K562 (cell line): ENCODE data around the gene CTSD. TPM values are rescaled to one million over a fixed set of nuclear protein-coding genes. Genes with fewer than 3 reads are reported as not detected.

ENCODE experiments used
- ATAC-seq: fragments of 200-7000 bp; cut with Tn5 transposase; 3 replicates; pipeline ENCODE4 v1.9.1; 2020; ENCODE audit warnings: moderate library complexity
- BruUV-seq: library from RNA; stranded (reverse); fragments of 400-500 nt; replicated peaks from 2 replicates; lab custom pipeline; 2021; lab: Mats Ljungman, UMichigan
- CTCF ChIA-PET: fragments of 300-600 bp; formaldehyde crosslinking; extraction: SDS; loops from one replicate; lab custom pipeline; 2021; ENCODE audit warnings: low intra/inter-chr PET ratio; lab: Yijun Ruan, JAX
- POLR2A ChIA-PET: fragments of 300-600, 350-650 bp; sonication (Branson Sonifier 250); formaldehyde crosslinking; extraction: SDS; loops from one replicate; lab custom pipeline; 2021; ENCODE audit warnings: antibody characterized with exemption, inconsistent platforms; lab: Yijun Ruan, JAX
- DNase-seq, 4 experiments: peaks; one replicate each; pipeline versions ENCODE4 v3.0.0 to v3.0.0-alpha.2; 2011 to 2018; ENCODE audit warnings: low spot score in 3 of 4, mixed read lengths in 3 of 4; ENCODE audit errors: extremely low read depth in 1 of 4
- FAIRE-seq: peaks from 2 replicates; lab custom pipeline; 2011; peaks lifted over from hg19 to GRCh38; lab: Jason Lieb, UNC
- H2AFZ ChIP-seq: 2 replicates; pipeline ENCODE4 v1.6.0; 2011; ENCODE audit warnings: low read depth, low read length, control low read depth, inconsistent platforms
- H3K27ac ChIP-seq: fragments of 200-600 bp; 3 replicates; pipeline ENCODE4 v1.8.0; 2011; ENCODE audit warnings: low read depth, mild to moderate bottlenecking, control low read depth, inconsistent platforms, low read length, moderate library complexity, mixed read lengths; ENCODE audit errors: extremely low read depth
- H3K27me3 ChIP-seq, 2 experiments: fragments of 300-600 bp in 1 of 2; 2 replicates in 1 of 2; 3 replicates in 1 of 2; pipeline versions ENCODE4 v1.6.0 to v1.8.0; 2011; ENCODE audit warnings: inconsistent platforms in 2 of 2, low read length in 2 of 2, mild to moderate bottlenecking in 1 of 2, mixed read lengths in 1 of 2, moderate library complexity in 1 of 2; ENCODE audit not compliant: control insufficient read depth in 2 of 2, insufficient read depth in 2 of 2
- H3K36me3 ChIP-seq: fragments of 300-600 bp; 3 replicates; pipeline ENCODE4 v1.8.0; 2011; ENCODE audit warnings: mild to moderate bottlenecking, low read length, inconsistent platforms; ENCODE audit not compliant: control insufficient read depth, insufficient read depth
- H3K4me1 ChIP-seq, 2 experiments: fragments of 200-600 bp in 1 of 2; replicated peaks in 1 of 2; 2 replicates in 1 of 2; 3 replicates in 1 of 2; pipeline versions ENCODE4 v1.5.1 to v1.8.0; 2011; ENCODE audit warnings: inconsistent platforms in 2 of 2, low read length in 2 of 2, mild to moderate bottlenecking in 1 of 2, mixed read lengths in 1 of 2, moderate library complexity in 1 of 2; ENCODE audit not compliant: control insufficient read depth in 2 of 2, insufficient read depth in 2 of 2
- H3K4me2 ChIP-seq: 2 replicates; pipeline ENCODE4 v1.6.1; 2011; ENCODE audit warnings: low read length, control low read depth, inconsistent platforms, mixed read lengths; ENCODE audit not compliant: insufficient read depth
- H3K4me3 ChIP-seq: fragments of 200-600 bp; sonication (generic), shearing (Covaris generic); 2 replicates; pipeline ENCODE4 v1.5.1; 2016; ENCODE audit warnings: control low read depth, inconsistent platforms
- H3K79me2 ChIP-seq: fragments of 200-600 bp; 3 replicates; pipeline ENCODE4 v1.8.0; 2011; ENCODE audit warnings: low read length, inconsistent platforms; ENCODE audit not compliant: control insufficient read depth, insufficient read depth
- H3K9ac ChIP-seq, 2 experiments: 2 replicates each; pipeline versions ENCODE4 v1.6.0 to v1.6.1; 2011; ENCODE audit warnings: low read depth in 2 of 2, low read length in 2 of 2, control low read depth in 1 of 2, inconsistent platforms in 1 of 2, mild to moderate bottlenecking in 1 of 2, mixed read lengths in 1 of 2; ENCODE audit not compliant: insufficient read depth in 1 of 2
- H3K9me1 ChIP-seq: one replicate; pipeline ENCODE4 v1.6.0; 2011; ENCODE audit warnings: inconsistent platforms, mild to moderate bottlenecking, low read length, moderate library complexity; ENCODE audit not compliant: control insufficient read depth, insufficient read depth
- H3K9me3 ChIP-seq: replicated peaks from 2 replicates; pipeline ENCODE4 v1.5.1; 2011; ENCODE audit warnings: low read depth, low read length, inconsistent platforms; ENCODE audit not compliant: control insufficient read depth, insufficient read depth
- H4K20me1 ChIP-seq: replicated peaks from 2 replicates; pipeline ENCODE4 v1.6.1; 2011; ENCODE audit warnings: low read length, inconsistent platforms, mixed read lengths; ENCODE audit not compliant: control insufficient read depth, insufficient read depth
- ADNP ChIP-seq: fragments of 200-800 bp; sonication (Bioruptor generic); IDR thresholded peaks from 2 replicates; pipeline ENCODE4 v1.6.1; 2016; ENCODE audit warnings: missing genetic modification characterization, missing compliant biosample characterization
- BCLAF1 ChIP-seq, 2 experiments: fragments of 450-650 bp in 1 of 2; IDR thresholded peaks; 2 replicates each; pipeline ENCODE4 v1.6.1; 2011 to 2017; ENCODE audit warnings: low read depth in 2 of 2, antibody characterized with exemption in 1 of 2, borderline replicate concordance in 1 of 2, low read length in 1 of 2, mild to moderate bottlenecking in 1 of 2, mixed read lengths in 1 of 2; ENCODE audit not compliant: control insufficient read depth in 1 of 2
- CBFA2T3 ChIP-seq: fragments of 450-650 bp; IDR thresholded peaks from 2 replicates; pipeline ENCODE4 v1.6.1; 2017
- CEBPG ChIP-seq, 3 experiments: fragments of 200-800 bp in 1 of 3; sonication (Bioruptor generic) in 1 of 3; sonication (generic) in 1 of 3; formaldehyde crosslinking in 1 of 3; IDR thresholded peaks in 2 of 3; conservative IDR thresholded peaks in 1 of 3; 2 replicates each; pipeline versions ENCODE4 v1.6.1 to v1.8.0; 2016 to 2022; ENCODE audit warnings: missing compliant biosample characterization in 2 of 3, missing genetic modification characterization in 2 of 3, mild to moderate bottlenecking in 1 of 3, missing genetic modification reagents in 1 of 3
- KDM1A ChIP-seq, 2 experiments: fragments of 450-650 bp; IDR thresholded peaks; 2 replicates each; pipeline ENCODE4 v1.6.1; 2016; ENCODE audit warnings: mild to moderate bottlenecking in 2 of 2
- MAX ChIP-seq: sonication (generic); formaldehyde crosslinking; IDR thresholded peaks from 2 replicates; pipeline ENCODE4 v1.9.0; 2022; ENCODE audit warnings: mild to moderate bottlenecking, missing genetic modification reagents
- POLR3G ChIP-seq: IDR thresholded peaks from 2 replicates; pipeline ENCODE4 v1.6.1; 2011; ENCODE audit not compliant: insufficient read length, insufficient replicate concordance; ENCODE audit errors: extremely low read depth
- TARDBP ChIP-seq: fragments of 450-650 bp; IDR thresholded peaks from 2 replicates; pipeline ENCODE4 v1.6.1; 2016
- ZBTB43 ChIP-seq: sonication (generic); formaldehyde crosslinking; IDR thresholded peaks from 2 replicates; pipeline ENCODE4 v1.8.0; 2023; ENCODE audit warnings: mild to moderate bottlenecking, missing genetic modification reagents
- ZBTB8A ChIP-seq: fragments of 450-650 bp; IDR thresholded peaks from 2 replicates; pipeline ENCODE4 v1.6.1; 2018; ENCODE audit warnings: mild to moderate bottlenecking, moderate library complexity; ENCODE audit not compliant: partially characterized antibody
- ZNF512 ChIP-seq: IDR thresholded peaks from 2 replicates; pipeline ENCODE4 v1.6.1; 2016; ENCODE audit warnings: missing genetic modification characterization, missing compliant biosample characterization
- ZNF740 ChIP-seq, 3 experiments: fragments of 200-800 bp in 1 of 3; sonication (Bioruptor generic) in 1 of 3; sonication (generic) in 1 of 3; formaldehyde crosslinking in 1 of 3; IDR thresholded peaks; 2 replicates each; pipeline versions ENCODE4 v1.6.1 to v1.8.0; 2016 to 2022; ENCODE audit warnings: mild to moderate bottlenecking in 2 of 3, missing compliant biosample characterization in 2 of 3, missing genetic modification characterization in 2 of 3, missing genetic modification reagents in 1 of 3
- WGBS: fragments of 100-300 bp; shearing (Covaris generic); methylation state at CpG from one replicate; pipeline ENCODE4 v1.1.6; 2016; ENCODE audit warnings: low coverage, mixed read lengths; ENCODE audit not compliant: insufficient coverage; ENCODE audit errors: missing lambda C conversion rate; 5-methylcytosine and 5-hydroxymethylcytosine counted together
- in situ Hi-C: fragments of 300-500 bp; cut with MboI; formaldehyde crosslinking; loops from 4 replicates; pipeline ENCODE4 v1.15.0; 2018; ENCODE audit warnings: inconsistent platforms, mixed read lengths
- intact Hi-C: fragments of 100-400 bp; cut with micrococcal nuclease; formaldehyde crosslinking; loops from 2 replicates; pipeline ENCODE4 v1.14.2; 2022
- polyA plus RNA-seq, 8 experiments: library from polyadenylated mRNA; depleted of rRNA in 4 of 8; stranded (reverse) in 5 of 8; unstranded in 3 of 8; fragments of >200 nt; fragmentation: Nextera tagmentation in 2 of 8; fragmentation: Illumina TruSeq in 1 of 8; extraction: Ambion mirVana in 2 of 8; extraction: Trizol in 1 of 8; gene quantifications; 2 replicates each; pipeline versions ENCODE4 v1.2.1 to v1.2.3, GENCODE V29; 2011 to 2014; ENCODE audit warnings: inconsistent platforms in 1 of 8, missing spikeins in 1 of 8
- total RNA-seq, 7 experiments: library from RNA; depleted of rRNA in 6 of 7; stranded (reverse); fragments of >200 nt in 6 of 7; fragmentation: Illumina TruSeq in 2 of 7; extraction: Trizol in 2 of 7; gene quantifications; 2 replicates each; pipeline versions ENCODE4 v1.2.1 to v1.2.3, GENCODE V29; 2011 to 2021; ENCODE audit warnings: low replicate concordance in 1 of 7

The CTSD gene
- total and polyA plus RNA-seq, 9 of the 15 experiments (the other 6 are each of a cell fraction or from before 2014, with no cell fraction given): 1.0 to 112 (median 40.9) TPM

- FAIRE-seq: no peak
- Histone ChIP-seq H3K4me1 (peaks cover 0 to 8% of the 10 kb centered on the region in 2 experiments; a peak in 1 of 5 replicates), H3K36me3 (no peaks in the 10 kb centered on the region), H4K20me1 (0 out of 2 replicates have a peak, but pooled peaks cover 4% of the 10 kb centered on the region), H3K9ac (no peak overlapping the region), H2AFZ (no peak overlapping the region), H3K4me2 (no peak overlapping the region), H3K4me3 (no peak overlapping the region), H3K27me3 (peaks cover 0 to 6% of the 10 kb centered on the region in 2 experiments; a peak in 1 of 5 replicates), H3K79me2 (no peaks in the 10 kb centered on the region), H3K27ac (no peak overlapping the region; the same call in 2 of the 3 replicates), H3K9me3 (peaks cover 8% of the 10 kb centered on the region), H3K9me1 (no peaks in the 10 kb centered on the region)
- CTCF ChIA-PET: no interaction called here
- no peak for DNase-seq
- no TSS peak for BruUV-seq
- ATAC-seq: no peak
- 20% methylated on average over 14 of the region's 14 CpGs for WGBS
- in situ Hi-C loops (no loop called here), intact Hi-C loops (no loop called here)
- POLR2A ChIA-PET: no interaction called here
- TF ChIP-seq ADNP (tag): no peak
- TF ChIP-seq BCLAF1 (IDR thresholded peaks at IDR 0.05; ENCODE audit: borderline replicate concordance in 1 of 2, control insufficient read depth in 1 of 2, low read depth in 2 of 2, low read length in 1 of 2): no peak
- no peak for TF ChIP-seq ZBTB8A
- TF ChIP-seq CEBPG (CRISPR knock-in tag; IDR thresholded peaks at IDR 0.05): peak; percentile 28; the same call in 1 of the 2 replicates
- no peak for TF ChIP-seq CEBPG (tag; conservative IDR thresholded peaks at IDR 0.05 in 1 of 2, IDR thresholded peaks at IDR 0.05 in 1 of 2)
- TF ChIP-seq POLR3G: no peak
- peak in 1 of 2 experiments; percentile 51; a peak in 1 of 4 replicates for TF ChIP-seq KDM1A (IDR thresholded peaks at IDR 0.05)
- no peak for TF ChIP-seq CBFA2T3
- TF ChIP-seq ZBTB43: peak; percentile 99
- no peak for TF ChIP-seq ZNF512
- 0 out of 2 replicates have a peak, but pooled peaks have one; percentile 32 for TF ChIP-seq ZNF740 (CRISPR knock-in tag; IDR thresholded peaks at IDR 0.05)
- no peak for TF ChIP-seq ZNF740 (tag; IDR thresholded peaks at IDR 0.05)
- peak; percentile 56; the same call in 1 of the 2 replicates for TF ChIP-seq MAX (CRISPR knock-in tag)
- TF ChIP-seq TARDBP: 0 out of 2 replicates have a peak, but pooled peaks have one; percentile 1
Observed at GRCh38 chr11:1745701-1746320, 17.9 kb downstream of the CTSD start.
